ENCODE results near the gene DAB1.

DAB1 gene

GRCh38 chr1:56983484-56983883 lies 440.4 kb downstream of the DAB1 start:
- no peak for DNase-seq (ENCODE audit: low read depth, low spot score)

- DNase-seq (ENCODE audit: low read depth, low spot score): no peak
These were observed 443.7 kb downstream of the DAB1 start for GRCh38 chr1:56979986-56980755.

- no peak for DNase-seq (ENCODE audit: low read depth, low spot score)
These were observed 445.0 kb downstream of the DAB1 start for GRCh38 chr1:56978819-56979218.

GRCh38 chr1:56977910-56978309 lies 445.9 kb downstream of the DAB1 start:
- no peak for DNase-seq (ENCODE audit: low read depth, low spot score)

GRCh38 chr1:56975446-56975845 lies 448.4 kb downstream of the DAB1 start:
- DNase-seq (ENCODE audit: low read depth, low spot score): no peak

- DNase-seq (ENCODE audit: low read depth, low spot score): no peak
These were observed 449.7 kb downstream of the DAB1 start for GRCh38 chr1:56973923-56974742.

- no peak for DNase-seq (ENCODE audit: low read depth, low spot score)
These were observed 450.9 kb downstream of the DAB1 start for GRCh38 chr1:56972976-56973375.

- no peak for DNase-seq (ENCODE audit: low read depth, low spot score)
These were observed 453.6 kb downstream of the DAB1 start for GRCh38 chr1:56970280-56970679.

GRCh38 chr1:56968878-56969495 lies 454.9 kb downstream of the DAB1 start:
- no peak for DNase-seq (ENCODE audit: low read depth, low spot score)

- no peak for DNase-seq (ENCODE audit: low read depth, low spot score)
These were observed 455.7 kb downstream of the DAB1 start for GRCh38 chr1:56967900-56968832.

GRCh38 chr1:56967355-56967754 lies 456.5 kb downstream of the DAB1 start:
- DNase-seq (ENCODE audit: low read depth, low spot score): no peak

- no peak for DNase-seq (ENCODE audit: low read depth, low spot score)
These were observed 457.2 kb downstream of the DAB1 start for GRCh38 chr1:56966698-56966999.

GRCh38 chr1:56965916-56966697 lies 457.8 kb downstream of the DAB1 start, which contains the start of gene C8B:
C8B (minus strand) TSS chr1:56966015; CDS start chr1:56965948, 67 bp downstream.
- DNase-seq (ENCODE audit: low read depth, low spot score): no peak

- DNase-seq (ENCODE audit: low read depth, low spot score): no peak
These were observed 458.7 kb downstream of the DAB1 start for GRCh38 chr1:56965191-56965590.

- DNase-seq (ENCODE audit: low read depth, low spot score): no peak
These were observed 459.4 kb downstream of the DAB1 start for GRCh38 chr1:56964349-56965017.

- no peak for DNase-seq (ENCODE audit: low read depth, low spot score)
These were observed 460.2 kb downstream of the DAB1 start for GRCh38 chr1:56963667-56964066.

GRCh38 chr1:56961426-56961825 lies 462.4 kb downstream of the DAB1 start:
- DNase-seq (ENCODE audit: low read depth, low spot score): no peak

GRCh38 chr1:56958526-56958925 lies 465.3 kb downstream of the DAB1 start:
- DNase-seq (ENCODE audit: low read depth, low spot score): no peak

- no peak for DNase-seq (ENCODE audit: low read depth, low spot score)
These were observed 465.9 kb downstream of the DAB1 start for GRCh38 chr1:56957931-56958330.

- no peak for DNase-seq (ENCODE audit: low read depth, low spot score)
These were observed 469.2 kb downstream of the DAB1 start for GRCh38 chr1:56954664-56955063.
